OCI-LY7 (cell line): Measurements from ENCODE around the gene SYCP2L.

Experiments used
- CTCF ChIP-seq: fragments of 200-600 bp; sonication (generic); conservative IDR thresholded peaks from 2 replicates; pipeline ENCODE4 v1.5.1; 2014; ENCODE audit warnings: mild to moderate bottlenecking, antibody characterized with exemption, low read length, moderate library complexity, mixed read lengths
- EZH2phosphoT487 ChIP-seq: fragments of 200-600 bp; sonication (generic); IDR thresholded peaks from 2 replicates; pipeline ENCODE4 v1.6.1; 2018; ENCODE audit warnings: low read depth, borderline replicate concordance, mild to moderate bottlenecking, mixed run types, antibody characterized with exemption, low read length, moderate library complexity, mixed read lengths

- TF ChIP-seq CTCF (no peak), EZH2phosphoT487 (no peak)
Measured at GRCh38 chr6:10939840-10940239, 53.0 kb downstream of the SYCP2L start.
